ENCODE data around the gene MADD. TPM values are rescaled to one million over a fixed set of nuclear protein-coding genes. Genes with fewer than 3 reads are reported as not detected.

Gene MADD
- total RNA-seq, 3 donors from 2014 or later (not counting 1 experiment from before 2014, with no cell fraction given) = 333 to 383 (median 335) TPM

DNA sequence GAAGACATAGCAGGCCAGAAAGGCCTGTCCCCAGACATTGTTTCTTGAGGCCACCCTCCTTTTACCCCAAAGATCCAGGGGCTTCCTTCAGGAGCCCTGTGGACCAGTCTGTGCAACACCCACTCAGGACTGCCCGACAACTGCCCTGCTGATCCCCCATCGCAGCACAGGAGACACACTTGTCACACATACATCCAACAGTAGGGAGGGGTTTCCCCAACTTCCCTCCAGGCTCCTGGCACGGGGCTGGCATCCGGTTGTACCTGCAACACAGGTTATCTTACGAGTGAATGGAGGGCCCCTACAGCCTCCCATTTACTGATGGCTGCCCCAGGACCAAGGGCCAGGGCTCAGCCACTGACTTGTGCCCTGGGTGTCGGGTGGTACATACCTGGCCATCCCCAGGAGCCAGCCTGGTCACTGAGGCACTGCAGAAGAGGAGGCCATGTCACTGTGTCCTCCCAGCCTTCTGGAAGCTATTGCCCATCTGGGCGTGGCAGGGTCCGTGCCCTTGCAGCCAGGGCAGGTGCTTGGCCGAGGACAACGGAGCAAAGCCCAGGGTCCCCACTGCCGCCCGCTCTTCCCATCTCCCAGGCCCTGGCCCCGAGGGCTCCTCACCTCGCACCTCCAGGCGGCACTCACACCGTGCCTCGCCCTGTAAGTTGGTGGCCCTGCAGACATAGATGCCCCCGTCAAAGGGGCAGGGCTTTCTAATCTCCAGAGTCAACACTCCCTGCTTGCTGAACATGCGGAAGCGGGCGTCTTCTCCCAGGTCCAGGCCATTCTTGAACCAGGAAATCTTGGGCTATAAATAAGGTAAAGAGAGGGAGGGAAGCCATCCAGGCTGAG lies 61.7 kb downstream of the MADD start:
- intact Hi-C loops (cut with micrococcal nuclease) = no loop called here
- no peak overlapping the region for H3K4me3 ChIP-seq (ENCODE audit: low read length)
- Mint-ChIP-seq H3K27ac (peak overlapping the region; percentile 13 to 16), H3K4me1 (peaks cover 0 to 3% of the 10 kb centered on the region in 2 donors), H3K9me3 (no peaks in the 10 kb centered on the region), H3K4me3 (no peak overlapping the region), H3K36me3 (no peaks in the 10 kb centered on the region), H3K27me3 (ENCODE audit: low read depth in 2 of 2) (no peaks in the 10 kb centered on the region)
- no peak for DNase-seq
- ATAC-seq = no peak
- 94% methylated on average over 21 of the region's 21 CpGs for WGBS (ENCODE audit: insufficient coverage)
- H3K9me3 ChIP-seq (ENCODE audit: control insufficient read depth, insufficient read depth, low read length) = no peaks in the 10 kb centered on the region
- H3K4me1 ChIP-seq (ENCODE audit: control insufficient read depth, insufficient read depth, low read length) = peaks cover 4% of the 10 kb centered on the region
- H3K36me3 ChIP-seq (ENCODE audit: control insufficient read depth, insufficient read depth, low read length) = peaks cover 35% of the 10 kb centered on the region
- no peaks in the 10 kb centered on the region for H3K27me3 ChIP-seq (ENCODE audit: control insufficient read depth, insufficient read depth, low read length)
- no peak overlapping the region for H3K27ac ChIP-seq (ENCODE audit: low read length)
- TF ChIP-seq, protein P1, sequence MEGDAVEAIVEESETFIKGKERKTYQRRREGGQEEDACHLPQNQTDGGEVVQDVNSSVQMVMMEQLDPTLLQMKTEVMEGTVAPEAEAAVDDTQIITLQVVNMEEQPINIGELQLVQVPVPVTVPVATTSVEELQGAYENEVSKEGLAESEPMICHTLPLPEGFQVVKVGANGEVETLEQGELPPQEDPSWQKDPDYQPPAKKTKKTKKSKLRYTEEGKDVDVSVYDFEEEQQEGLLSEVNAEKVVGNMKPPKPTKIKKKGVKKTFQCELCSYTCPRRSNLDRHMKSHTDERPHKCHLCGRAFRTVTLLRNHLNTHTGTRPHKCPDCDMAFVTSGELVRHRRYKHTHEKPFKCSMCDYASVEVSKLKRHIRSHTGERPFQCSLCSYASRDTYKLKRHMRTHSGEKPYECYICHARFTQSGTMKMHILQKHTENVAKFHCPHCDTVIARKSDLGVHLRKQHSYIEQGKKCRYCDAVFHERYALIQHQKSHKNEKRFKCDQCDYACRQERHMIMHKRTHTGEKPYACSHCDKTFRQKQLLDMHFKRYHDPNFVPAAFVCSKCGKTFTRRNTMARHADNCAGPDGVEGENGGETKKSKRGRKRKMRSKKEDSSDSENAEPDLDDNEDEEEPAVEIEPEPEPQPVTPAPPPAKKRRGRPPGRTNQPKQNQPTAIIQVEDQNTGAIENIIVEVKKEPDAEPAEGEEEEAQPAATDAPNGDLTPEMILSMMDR (IDR thresholded peaks at IDR 0.05) = no peak

DNA sequence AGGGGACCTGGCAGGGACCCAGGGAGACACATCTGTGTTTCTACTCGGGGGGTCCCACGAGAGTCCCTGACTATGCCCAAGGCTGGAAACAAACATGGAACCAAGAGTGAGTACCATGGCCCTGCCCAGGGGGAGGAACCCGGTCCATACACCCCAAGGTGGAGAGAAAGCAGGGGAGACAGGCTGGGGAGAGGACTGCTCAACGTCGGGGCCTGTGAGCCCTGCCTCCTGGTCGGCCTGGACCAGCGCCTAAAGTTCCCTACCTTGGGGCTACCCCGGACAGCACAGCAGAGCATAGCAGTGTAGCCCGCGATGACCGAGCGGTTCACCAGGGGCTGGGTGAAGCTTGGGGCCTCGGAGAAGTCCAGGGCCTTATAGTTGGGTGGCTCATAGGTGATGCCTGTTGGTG lies 62.4 kb downstream of the MADD start:
- intact Hi-C loops (cut with micrococcal nuclease) = no loop called here
- Histone ChIP-seq H3K4me1 (ENCODE audit: control insufficient read depth, insufficient read depth, low read length) (peaks cover 4% of the 10 kb centered on the region), H3K27me3 (ENCODE audit: control insufficient read depth, insufficient read depth, low read length) (no peaks in the 10 kb centered on the region), H3K9me3 (ENCODE audit: control insufficient read depth, insufficient read depth, low read length) (no peaks in the 10 kb centered on the region), H3K36me3 (ENCODE audit: control insufficient read depth, insufficient read depth, low read length) (peaks cover 28% of the 10 kb centered on the region), H3K4me3 (ENCODE audit: low read length) (no peak overlapping the region), H3K27ac (ENCODE audit: low read length) (no peak overlapping the region)
- H3K9me3 Mint-ChIP-seq = no peaks in the 10 kb centered on the region
- no peaks in the 10 kb centered on the region for H3K27me3 Mint-ChIP-seq (ENCODE audit: low read depth in 2 of 2)
- H3K4me1 Mint-ChIP-seq = peaks cover 0 to 3% of the 10 kb centered on the region in 2 donors
- TF ChIP-seq, protein P1 (IDR thresholded peaks at IDR 0.05) = no peak
- no peak overlapping the region for H3K4me3 Mint-ChIP-seq
- no peaks in the 10 kb centered on the region for H3K36me3 Mint-ChIP-seq
- DNase-seq = no peak
- peak in 1 of 3 donors; percentile 6 for ATAC-seq
- H3K27ac Mint-ChIP-seq = peak overlapping the region in 1 of 2 donors; percentile 13
- WGBS (ENCODE audit: insufficient coverage) = 96% methylated on average over 13 of the region's 13 CpGs

DNA sequence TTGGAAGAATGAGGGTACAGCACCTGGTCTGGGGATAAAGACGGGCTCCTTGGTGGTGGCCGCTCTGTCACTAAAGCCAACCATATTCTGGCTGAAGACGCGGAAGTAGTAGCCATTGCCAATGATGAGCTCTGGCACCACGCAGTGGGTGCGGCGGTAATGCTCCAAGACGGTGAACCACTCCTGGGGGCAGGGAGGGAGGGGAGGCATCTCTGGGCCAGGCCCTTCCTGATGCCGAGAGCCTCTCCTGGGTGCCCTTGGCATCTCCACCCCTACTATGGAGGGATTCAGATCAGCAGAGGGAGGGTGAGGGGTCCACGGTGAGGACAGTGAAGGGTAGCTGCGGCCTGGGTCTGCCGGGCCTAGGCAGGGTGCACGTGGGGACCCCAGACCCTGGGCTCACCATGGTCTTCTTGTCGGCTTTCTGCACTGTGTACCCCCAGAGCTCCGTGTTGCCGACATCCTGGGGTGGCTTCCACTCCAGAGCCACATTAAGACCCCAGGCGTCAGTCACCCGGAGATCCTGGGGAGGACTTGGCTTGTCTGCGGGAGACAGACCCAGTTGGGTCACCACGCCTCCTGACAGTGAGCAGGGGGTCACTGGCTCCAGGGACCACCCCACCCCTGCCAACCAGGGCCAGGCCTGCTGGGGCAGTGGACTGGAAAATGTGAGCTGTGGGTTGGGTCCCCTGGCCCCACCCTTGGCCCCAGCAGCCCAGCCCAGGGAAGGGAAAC lies 63.0 kb downstream of the MADD start:
- Histone ChIP-seq H3K4me1 (ENCODE audit: control insufficient read depth, insufficient read depth, low read length) (peaks cover 4% of the 10 kb centered on the region), H3K4me3 (ENCODE audit: low read length) (no peak overlapping the region), H3K27me3 (ENCODE audit: control insufficient read depth, insufficient read depth, low read length) (no peaks in the 10 kb centered on the region), H3K27ac (ENCODE audit: low read length) (no peak overlapping the region), H3K9me3 (ENCODE audit: control insufficient read depth, insufficient read depth, low read length) (no peaks in the 10 kb centered on the region), H3K36me3 (ENCODE audit: control insufficient read depth, insufficient read depth, low read length) (peaks cover 23% of the 10 kb centered on the region)
- no peak for ATAC-seq
- 97% methylated on average over 20 of the region's 20 CpGs for WGBS (ENCODE audit: insufficient coverage)
- TF ChIP-seq, protein P1 (IDR thresholded peaks at IDR 0.05) = no peak
- no peak for DNase-seq
- intact Hi-C loops (cut with micrococcal nuclease) = no loop called here
- H3K36me3 Mint-ChIP-seq = no peaks in the 10 kb centered on the region
- H3K27me3 Mint-ChIP-seq (ENCODE audit: low read depth in 2 of 2) = no peaks in the 10 kb centered on the region
- H3K4me3 Mint-ChIP-seq = no peak overlapping the region
- no peak overlapping the region for H3K27ac Mint-ChIP-seq
- H3K9me3 Mint-ChIP-seq = no peaks in the 10 kb centered on the region
- H3K4me1 Mint-ChIP-seq = peaks cover 0 to 3% of the 10 kb centered on the region in 2 donors
